HG03159 (cell line): ENCODE data around the gene FHL1.

Experiments used
- ATAC-seq: cut with Tn5 transposase; IDR thresholded peaks from one replicate; pipeline ENCODE4 v1.9.1; 2021; ENCODE audit warnings: mild to moderate bottlenecking, moderate library complexity; ENCODE audit not compliant: unreplicated experiment

Gene FHL1

DNA sequence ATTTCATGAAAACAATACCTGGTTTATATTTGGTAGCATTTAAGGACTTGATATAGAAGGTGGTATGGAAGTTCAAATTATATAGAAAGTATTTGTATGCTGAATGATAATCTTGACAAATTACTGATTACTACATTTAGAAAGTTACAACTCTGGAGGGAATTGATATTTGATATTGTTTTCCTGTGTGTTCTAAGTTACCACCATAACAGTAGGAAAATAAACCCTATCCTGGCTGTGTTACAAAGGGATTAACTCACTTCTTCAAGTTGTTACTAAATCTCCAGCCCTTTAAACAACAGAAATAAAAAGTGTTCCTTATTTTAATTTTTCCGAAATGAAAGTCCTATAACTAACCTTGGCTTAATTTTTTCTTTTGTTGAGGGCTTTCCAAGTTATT lies 36.6 kb downstream of the FHL1 start:
- no peak for ATAC-seq

DNA sequence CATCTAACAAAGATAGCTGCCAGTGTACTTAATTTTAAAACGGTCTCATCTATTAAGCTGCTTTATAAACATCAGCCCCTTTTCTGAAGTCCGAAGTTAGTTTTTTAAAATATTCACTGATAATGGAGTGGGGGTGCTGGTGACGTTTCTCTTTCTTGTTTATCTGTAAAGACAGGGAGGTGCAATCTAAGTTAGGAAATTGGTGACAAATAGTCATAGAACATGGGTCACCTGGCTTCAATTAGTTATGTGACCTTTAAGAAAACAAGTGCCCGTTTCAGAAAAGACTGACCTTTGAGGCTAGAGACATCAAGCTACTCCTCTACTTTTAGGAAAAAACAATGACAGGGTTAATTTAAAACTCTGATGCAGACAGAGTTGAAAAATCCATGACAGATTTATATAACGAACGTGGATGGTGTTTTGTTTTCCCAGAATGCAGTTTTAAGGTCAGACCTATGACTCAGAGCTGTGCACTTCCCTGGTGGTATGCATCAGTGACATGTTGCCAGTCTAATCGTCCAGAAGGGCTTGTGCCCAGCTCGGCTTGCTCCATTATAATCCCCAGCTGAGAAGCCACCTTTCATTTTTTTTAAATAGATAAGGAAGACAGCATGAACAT lies 38.2 kb downstream of the FHL1 start:
- no peak for ATAC-seq

DNA sequence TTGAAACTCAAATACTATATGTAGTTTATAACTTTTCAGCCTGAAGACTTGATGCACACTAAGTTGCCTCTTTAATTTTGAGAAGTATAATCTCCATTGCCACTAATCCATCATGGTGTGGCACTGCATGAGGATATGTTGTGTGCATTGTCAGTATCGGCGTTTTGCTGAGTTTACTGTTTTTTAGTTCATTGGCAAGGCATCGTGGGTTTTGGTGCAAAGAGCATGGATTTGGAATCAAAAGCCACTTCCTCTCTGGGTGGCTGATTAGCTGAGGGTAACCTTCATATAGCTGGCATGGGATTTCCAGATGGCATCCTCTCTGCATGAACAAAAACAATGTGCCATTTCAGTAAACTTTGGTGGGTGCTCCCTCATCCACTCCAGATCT lies 38.7 kb downstream of the FHL1 start:
- ATAC-seq = no peak

DNA sequence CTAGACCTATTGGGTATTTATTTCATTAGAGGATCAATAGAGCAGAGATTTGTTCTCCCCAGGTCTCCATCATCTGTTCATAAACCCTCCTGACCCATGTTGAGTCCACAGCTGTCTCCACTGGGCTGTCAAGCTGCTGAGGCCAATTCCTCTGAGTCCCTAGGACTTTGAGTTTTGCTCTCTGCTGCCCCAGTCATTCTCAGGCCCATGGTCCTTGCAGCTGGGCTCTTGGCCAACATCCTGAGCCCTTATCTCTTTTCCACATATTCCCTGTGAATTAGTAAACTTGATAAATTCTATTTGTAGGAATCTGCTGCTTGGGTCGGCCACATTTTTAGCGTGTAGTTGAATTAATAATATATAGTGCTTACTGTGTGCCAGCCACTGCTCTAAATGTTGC lies 41.9 kb downstream of the FHL1 start:
- no peak for ATAC-seq

DNA sequence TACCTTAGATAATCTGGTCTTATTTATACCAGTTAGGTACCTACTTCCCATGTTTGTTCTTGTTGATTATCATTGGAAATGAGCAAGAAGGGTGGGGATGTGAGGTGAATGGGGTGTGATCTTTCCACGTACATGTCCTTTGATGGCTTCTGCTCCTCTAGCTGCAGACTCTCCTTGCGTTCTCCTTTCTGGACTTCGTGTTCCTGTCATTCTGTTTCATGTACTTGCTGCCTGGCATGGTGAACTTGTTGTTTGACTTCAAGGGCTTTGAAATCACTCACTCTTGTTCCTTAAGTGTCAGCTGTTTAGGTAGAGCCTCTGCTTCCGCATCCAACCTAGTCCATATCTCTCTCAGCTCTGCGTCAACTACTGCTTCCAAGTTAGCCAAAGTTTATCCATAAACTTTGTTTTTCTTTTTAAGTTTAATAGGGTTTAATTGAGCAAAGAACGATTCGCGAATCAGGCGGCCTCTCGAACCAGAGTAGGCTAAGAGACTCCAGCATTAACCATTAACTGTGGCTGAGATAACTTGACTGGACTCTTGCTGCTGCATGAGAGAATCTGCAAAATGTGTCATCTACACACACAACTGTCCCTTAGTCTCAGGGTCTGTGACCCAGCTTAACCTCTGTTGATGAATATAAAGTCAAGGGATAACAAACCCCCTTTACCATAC lies 42.8 kb downstream of the FHL1 start:
- no peak for ATAC-seq

DNA sequence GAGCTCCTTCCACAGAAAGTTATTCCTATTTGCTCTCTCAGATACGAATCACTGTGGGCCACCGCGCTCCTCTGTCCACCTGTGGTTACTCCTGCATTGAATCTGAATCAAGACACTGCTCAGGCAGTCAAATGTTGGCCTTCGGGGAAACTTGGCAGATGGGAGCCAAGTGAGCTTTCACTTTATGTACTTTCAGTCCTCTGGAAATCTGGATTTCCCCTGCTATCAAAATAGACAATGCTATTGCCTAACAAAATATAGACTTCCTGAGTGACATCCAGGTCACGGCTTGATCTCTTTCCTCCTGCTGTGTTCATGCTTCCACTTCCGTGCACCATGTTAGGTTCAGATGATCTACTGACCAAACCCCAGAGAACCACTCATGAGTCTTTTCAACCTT lies 43.8 kb downstream of the FHL1 start:
- no peak for ATAC-seq

- ATAC-seq = no peak
Observed at GRCh38 chrX:136192135-136192534, 44.8 kb downstream of the FHL1 start.

DNA sequence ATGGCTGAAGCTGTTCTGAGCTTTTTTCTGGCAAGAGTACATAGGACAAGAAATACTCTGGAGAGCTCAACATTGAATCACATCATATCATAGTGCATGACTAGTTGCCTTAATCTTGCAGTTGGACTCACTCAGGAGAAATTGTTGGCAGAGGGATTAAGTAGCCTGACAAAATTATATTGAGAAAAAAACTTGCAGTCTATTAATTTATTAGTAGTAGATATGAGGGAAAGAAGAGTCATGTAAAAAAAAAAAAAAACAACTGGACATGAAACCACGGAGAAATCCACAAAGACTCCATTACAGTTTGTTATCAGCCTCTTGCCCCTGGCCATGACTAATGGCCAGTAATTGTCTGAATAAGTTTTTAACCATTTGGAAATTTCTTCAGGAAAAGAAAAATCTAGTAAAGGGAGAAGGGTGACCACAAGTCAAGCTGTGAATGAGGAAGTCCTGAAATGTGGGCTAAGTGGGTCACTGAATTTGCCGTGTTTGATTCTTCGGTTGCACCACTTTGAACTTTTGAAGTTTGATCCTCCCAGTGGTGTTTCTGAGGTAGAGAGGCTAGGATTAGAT lies 45.6 kb downstream of the FHL1 start:
- ATAC-seq = no peak

DNA sequence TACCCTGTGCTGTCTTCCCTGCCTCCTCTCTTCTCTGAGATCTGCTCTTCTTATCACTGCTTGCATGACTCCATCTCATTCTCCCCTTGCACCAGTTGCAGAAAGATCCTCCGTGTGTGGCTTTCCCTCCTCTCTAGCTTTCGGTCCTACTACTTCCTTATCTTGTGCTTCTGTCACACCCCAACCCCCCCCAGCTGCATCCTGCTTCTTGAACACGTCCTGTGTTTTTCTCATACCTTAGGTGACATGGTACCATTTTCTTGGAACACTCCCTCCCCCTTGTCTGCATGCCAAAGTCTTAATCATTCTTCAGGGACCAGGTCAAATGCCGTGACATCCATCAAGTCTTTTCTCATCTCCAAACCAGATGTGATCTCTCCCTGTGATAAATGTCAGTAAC lies 46.4 kb downstream of the FHL1 start:
- no peak for ATAC-seq

GRCh38 chrX:136194536-136194935 lies 47.2 kb downstream of the FHL1 start:
- ATAC-seq = no peak

GRCh38 chrX:136195247-136195646 lies 47.9 kb downstream of the FHL1 start:
- no peak for ATAC-seq

GRCh38 chrX:136196691-136197155 lies 49.4 kb downstream of the FHL1 start:
- ATAC-seq = no peak

- no peak for ATAC-seq
Observed at GRCh38 chrX:136198010-136198409, 50.7 kb downstream of the FHL1 start.

DNA sequence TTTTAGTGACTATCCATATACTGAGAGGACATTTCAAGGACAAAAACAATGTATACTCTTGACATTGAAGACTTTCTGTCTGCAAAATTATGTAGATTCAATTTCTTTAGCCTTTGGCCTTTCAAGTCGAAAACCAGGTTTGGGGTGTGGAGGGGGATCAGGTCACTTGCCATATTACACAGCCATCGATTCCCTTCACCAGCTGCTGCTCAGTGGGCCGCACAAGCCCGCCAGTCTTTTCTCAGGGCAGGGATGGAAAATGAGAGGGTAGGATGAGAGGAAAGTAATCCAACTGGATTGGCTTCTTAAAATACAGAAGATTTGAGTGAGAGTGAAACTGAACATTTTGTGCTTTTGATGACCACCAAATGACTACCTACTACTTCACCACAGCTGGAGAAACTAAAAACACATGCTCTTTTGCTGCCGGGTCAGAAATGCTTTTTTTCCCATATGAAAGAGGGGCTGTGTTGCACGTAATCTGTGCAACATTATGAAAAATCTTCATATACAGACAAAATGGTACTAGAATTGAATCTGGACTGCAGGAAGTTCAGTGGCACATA lies 51.4 kb downstream of the FHL1 start:
- no peak for ATAC-seq

GRCh38 chrX:136199365-136199764 lies 52.0 kb downstream of the FHL1 start:
- ATAC-seq = no peak

- no peak for ATAC-seq
Observed at GRCh38 chrX:136200466-136200865, 53.1 kb downstream of the FHL1 start.

GRCh38 chrX:136201601-136202000 lies 54.3 kb downstream of the FHL1 start:
- ATAC-seq = no peak

GRCh38 chrX:136202889-136203288 lies 55.6 kb downstream of the FHL1 start:
- ATAC-seq = no peak

DNA sequence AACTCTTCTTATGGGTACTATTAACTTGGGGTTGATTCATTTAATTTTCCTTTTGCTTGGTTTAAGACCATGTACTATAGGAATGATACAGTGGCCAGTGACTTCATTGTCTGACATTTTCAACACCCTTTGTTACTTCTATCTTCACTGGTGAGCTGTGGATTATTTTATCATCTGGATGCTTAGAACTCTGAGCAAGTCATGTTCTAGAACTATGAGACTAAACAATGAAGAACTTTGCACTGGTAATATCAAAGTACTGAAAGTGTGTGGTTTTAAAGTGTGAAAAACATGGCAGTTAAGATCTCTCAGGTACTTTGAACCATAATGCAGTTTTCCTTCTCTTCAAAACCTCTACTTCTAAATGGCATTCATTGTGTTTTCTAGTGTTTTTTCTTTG lies 56.1 kb downstream of the FHL1 start:
- no peak for ATAC-seq

- ATAC-seq = no peak
Observed at GRCh38 chrX:136203951-136204350, 56.6 kb downstream of the FHL1 start.

DNA sequence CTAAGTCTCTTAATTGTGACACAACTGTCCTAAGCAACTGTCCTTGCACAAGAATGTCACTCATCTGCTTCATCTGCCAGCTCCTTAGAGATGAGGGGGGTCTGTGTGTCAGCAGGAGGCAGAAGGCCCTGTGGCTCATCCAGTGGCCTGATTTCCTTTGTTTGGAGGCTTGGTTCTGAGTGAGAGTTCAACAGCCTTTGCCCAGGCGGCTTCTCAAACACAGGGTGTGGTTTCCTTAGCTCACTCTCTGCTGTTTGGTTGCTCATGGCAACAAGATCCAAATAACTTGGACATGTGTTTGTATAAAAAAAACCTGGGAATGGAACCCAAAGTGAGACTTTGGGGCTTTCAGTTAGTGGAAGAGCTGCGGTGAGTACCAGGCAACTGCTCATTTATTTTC lies 57.2 kb downstream of the FHL1 start:
- no peak for ATAC-seq

GRCh38 chrX:136205882-136206380 lies 58.6 kb downstream of the FHL1 start:
- no peak for ATAC-seq
